GM03348 (cell line): ENCODE measurements around the gene CCDC102A.

Experiments used
- DNase-seq: peaks from one replicate; pipeline ENCODE4 v3.0.0; 2012; ENCODE audit warnings: low spot score

Gene CCDC102A

GRCh38 chr16:57519796-57520360 is 16.5 kb downstream of the CCDC102A start:
- peak; percentile 92 for DNase-seq

- DNase-seq, result no peak
These were observed 17.4 kb downstream of the CCDC102A start for GRCh38 chr16:57518922-57519321.

GRCh38 chr16:57518520-57518919 is 17.9 kb downstream of the CCDC102A start:
- no peak for DNase-seq

GRCh38 chr16:57517397-57518367 is 18.7 kb downstream of the CCDC102A start:
- no peak for DNase-seq

GRCh38 chr16:57516773-57517172 is 19.6 kb downstream of the CCDC102A start:
- no peak for DNase-seq

DNA sequence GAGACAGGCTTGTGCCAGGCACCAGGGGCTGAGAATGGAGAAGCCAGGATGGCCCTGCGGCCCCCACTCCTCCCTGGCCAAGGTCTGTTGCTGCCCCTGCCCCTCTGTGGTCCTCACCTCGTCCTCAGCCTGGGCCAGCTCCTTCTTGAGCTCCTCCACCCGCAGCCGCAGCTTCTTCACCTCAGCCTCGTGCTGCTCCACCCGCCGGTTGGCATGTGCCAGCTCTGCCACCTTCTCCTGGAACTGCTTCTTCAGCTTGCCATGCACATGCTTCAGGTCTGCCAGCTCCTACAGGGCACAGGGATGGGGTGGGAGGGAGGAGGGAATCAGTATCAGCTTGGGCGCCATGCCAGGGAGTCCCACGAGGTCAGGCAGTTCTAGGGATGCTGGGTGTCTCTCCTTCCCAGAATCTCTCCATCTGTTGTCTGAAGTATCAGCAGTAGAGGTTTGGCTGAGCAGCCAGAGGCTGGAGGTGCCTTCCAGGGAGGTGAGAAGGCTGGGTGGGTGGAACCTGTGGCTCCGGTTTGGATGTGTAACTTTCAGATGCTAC is 20.1 kb downstream of the CCDC102A start:
- no peak for DNase-seq

DNA sequence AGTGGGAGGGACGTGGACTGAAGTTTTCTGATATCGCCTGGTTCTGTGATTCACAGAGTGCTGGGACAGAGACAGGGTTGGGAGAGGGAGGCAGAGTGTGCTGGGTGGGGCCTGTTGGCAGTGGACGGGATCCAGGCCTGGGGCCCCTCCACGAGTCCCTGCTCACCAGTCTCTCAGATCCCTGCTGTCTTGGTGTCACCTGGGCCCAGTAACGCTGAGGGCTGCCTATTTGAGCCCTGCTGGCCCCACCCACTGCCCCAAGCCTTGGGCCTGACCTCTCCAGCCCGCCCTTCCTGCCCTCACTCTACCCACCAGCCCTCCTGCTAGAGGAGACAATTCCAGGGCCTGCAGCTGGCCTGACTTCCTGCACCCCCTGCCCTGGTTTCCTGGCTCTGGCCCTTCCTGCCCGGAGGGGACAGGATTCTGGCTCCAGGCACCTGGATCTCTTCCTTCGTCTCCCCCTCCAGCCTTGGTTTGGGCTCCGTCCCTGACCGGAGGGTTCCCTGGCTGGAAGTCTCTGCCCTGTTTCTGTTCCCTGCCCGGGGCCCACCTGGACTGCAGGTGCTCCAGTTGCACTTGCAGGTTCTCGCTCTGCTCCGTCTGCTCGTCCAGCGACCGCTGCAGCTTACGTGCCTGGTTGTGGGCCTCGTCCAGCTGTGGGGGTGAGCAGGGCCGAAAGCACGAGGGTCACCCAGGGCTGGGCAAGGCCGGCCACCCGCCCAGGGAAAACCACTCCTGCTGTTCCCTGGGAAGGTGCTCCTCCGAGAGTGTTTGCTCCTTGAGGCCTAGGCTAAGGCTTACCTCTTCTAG is 21.4 kb downstream of the CCDC102A start:
- DNase-seq, result no peak

GRCh38 chr16:57514371-57514770 is 22.0 kb downstream of the CCDC102A start:
- DNase-seq, result no peak

DNA sequence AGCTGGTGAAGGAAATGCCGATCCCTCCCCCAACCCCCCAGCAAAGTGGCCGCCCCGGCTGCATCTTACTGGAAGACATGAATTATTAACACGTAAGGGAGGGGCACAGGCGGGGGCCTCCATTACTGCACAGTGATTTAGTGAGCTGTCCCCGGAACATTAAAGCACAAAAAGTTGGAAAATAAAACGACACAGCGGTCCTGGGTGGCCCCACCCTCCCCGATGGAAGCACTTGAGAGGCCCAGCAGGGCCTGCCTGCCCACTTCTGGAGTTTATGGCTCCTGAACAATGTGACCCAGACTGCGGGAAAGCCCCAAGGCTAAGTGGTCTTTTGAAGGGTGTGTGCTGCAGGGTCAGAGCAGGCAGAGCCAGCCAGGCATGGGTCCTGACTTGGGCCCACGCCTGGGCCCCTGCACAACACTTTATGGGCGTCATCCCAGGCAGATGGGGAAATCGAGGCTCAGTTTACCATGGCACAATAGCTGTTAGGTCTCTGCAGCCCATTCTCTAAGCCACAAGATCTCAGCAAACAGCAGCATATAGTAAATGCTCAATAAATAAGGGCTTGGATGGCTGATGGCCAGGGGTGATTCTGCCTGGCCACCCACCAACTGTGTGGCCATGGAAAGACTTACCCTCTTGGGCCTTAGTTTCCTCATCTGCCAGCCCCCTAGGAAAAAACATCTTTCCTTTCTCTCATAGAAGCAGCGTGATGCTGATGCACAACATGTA is 22.8 kb downstream of the CCDC102A start:
- DNase-seq, result no peak

DNA sequence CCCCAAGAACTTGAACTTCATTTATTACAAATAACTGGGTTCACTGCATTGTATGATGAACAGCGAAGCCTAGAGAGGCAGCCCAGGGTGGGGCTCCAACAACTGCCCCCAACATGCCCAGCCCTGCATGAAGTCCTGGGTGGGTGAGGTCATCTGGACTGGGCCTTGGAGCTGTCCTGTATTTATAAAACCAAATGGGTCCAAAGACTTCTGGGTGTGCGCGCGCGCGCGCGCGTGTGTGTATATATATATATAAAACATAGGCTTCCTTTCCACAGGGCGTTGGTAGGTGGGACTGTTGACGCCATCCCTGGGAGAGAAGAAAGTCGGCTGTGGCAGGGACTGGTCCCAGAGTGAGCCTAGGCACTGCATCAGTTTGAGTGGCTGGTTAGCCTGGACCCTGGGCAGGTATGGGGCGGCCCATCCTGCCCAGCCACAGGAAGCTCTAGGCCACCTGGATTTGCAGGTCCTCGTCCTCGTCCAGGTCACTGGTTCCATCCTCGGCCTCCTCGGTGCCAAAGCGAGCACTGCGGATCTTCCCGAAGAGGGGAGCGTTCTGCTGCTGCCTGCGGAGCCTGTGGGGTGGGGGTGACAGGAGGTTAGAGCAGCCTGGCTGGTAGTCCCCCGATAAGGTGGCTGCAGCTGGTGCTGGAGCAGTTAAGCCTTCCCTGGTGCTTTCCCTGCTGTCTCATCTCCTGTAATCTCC is 23.9 kb downstream of the CCDC102A start:
- no peak for DNase-seq

DNA sequence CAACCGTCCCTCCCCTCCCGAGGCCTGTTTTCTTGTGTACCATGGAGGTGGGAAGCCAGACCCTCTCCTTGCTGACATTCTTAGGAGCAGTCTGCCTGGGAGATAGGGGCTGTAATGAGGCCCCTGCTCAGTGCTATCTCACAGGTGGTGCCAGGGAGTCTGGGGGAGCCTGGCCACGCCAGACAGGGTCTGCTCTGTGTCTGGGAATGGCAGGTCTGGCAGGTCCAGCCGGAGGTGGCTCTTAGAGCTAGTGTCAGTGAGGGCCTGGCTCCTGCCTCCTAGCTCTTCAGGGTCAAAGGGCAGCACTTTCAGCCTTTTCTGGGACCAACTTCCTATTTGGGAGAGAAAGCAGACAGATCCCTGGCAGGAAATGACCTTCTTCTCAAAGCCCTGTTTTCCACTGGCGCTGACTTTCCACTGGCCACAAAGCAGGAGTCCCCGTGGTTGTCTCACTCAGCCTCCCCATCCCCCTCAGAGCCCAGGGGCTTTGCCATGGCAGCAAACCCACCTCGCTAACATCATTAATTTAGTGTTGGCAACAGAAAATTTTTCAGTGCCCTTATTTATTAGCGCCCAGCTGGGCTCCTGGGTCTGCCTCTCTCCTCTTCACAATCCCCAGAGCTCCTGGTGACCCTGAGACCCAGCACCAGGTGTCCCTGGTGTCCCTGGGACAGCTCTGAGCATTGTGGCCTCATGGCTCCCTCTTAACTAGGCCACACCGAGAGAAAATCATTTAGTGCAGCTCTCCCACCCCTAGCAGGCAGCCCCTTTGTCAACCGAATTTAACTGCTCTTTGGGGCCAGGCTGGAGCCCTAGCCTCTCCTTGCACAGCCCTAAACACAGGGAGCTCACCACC is 26.1 kb downstream of the CCDC102A start:
- no peak for DNase-seq

- DNase-seq, result no peak
These were observed 27.0 kb downstream of the CCDC102A start for GRCh38 chr16:57509231-57509923.

DNA sequence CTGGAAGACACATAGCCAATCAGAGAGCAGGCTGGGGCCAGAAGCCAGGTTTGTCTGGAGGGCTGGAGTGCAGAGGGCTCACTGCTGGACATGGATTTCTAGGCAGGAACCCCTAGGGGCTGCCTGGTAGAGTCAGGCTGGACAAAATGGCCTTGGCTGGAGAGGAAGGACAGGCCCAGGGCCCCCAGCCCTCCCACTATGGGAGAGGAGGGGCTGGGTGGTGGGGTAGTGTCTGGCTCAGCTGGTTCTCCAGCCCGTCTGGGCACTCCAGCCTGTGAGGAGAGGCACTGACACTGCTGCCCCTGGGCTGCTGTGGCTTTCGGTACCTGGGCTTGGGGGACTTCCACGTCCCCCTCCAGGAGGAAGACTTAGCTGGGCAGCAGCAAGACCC is 28.3 kb downstream of the CCDC102A start:
- no peak for DNase-seq

DNA sequence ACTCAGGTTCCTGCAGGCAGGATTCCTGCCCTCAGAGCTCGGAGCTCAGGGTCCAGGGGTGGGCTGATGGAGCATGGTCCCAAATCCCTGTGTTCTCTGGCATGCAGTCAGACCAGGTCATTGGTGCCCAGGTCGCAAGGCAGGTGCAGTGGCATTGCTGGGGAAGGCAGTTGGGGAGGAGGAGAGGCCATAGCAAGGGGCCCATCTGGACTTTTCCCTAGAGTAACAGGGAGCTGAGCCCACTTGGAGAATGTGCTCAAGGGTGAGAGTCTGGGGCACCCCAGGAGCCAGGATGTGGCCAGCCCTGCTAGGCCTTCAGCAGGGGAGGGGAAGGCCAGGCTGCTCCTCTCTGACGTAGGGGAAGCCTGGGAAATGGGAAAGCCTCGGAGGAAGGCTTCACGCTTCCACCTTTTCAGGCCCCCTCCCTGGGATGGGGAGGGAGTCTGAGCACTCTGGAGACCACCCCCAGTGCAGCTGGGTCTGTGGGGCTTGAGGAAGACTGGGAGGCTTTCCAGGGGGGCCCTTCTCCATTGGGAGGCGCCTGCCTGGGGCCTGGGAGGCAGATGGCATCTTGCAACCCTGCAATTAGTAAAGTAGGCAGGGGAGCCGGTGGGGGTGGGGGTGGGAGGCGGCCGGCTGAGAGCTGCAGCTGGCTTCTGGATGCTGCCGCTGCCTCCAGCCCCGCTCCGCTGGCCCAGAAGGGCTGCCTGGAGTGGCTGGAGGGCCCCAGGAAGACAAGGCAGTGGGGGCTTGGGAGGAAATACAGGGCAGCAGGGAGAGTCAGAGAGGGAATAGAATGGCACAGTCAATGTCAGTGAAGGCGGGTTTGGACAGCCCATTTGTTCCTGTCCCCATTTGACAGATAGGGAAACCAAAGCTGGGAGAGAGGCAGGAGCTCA is 29.0 kb downstream of the CCDC102A start:
- no peak for DNase-seq

DNA sequence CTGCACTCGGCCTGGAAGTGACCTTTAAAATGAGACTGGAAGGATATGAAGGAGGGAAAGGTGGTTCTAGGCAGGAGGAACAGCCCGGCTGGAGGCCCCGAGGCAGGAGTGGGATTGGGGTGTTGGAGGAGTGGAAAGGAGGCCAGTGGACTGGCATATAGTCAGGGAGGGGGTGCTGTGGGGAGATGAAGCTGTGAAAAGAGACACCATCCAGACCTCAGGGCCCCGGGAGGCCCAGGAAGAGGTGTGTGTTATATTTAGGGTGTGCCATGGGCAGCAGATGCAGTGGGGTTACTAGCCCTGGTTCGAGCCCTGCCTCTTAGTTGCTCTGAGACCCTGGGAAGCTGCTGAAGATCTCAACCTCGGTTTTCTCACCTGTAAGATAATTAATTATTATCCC is 31.2 kb downstream of the CCDC102A start:
- no peak for DNase-seq

- no peak for DNase-seq
These were observed 31.9 kb downstream of the CCDC102A start for GRCh38 chr16:57504491-57504890.

DNA sequence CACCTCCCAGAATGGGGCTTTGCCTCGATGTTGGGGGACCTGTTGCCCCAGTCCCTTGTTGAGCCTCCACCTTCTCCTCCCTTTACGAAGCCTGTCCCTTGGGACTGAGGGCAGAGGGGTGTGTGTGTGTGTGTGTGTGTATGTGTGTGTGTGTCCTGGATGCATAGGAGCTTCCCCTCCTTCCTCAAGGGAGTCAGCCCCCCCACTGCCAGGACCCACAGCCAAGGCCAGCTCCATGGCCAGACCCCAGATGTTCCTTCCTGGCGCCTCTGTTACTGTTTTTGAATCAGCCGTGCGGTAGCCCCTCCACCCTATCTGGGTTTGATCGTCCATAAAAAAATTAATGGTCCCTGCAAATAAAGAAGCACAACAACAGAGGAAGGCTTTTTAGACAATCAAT is 32.4 kb downstream of the CCDC102A start:
- no peak for DNase-seq

DNA sequence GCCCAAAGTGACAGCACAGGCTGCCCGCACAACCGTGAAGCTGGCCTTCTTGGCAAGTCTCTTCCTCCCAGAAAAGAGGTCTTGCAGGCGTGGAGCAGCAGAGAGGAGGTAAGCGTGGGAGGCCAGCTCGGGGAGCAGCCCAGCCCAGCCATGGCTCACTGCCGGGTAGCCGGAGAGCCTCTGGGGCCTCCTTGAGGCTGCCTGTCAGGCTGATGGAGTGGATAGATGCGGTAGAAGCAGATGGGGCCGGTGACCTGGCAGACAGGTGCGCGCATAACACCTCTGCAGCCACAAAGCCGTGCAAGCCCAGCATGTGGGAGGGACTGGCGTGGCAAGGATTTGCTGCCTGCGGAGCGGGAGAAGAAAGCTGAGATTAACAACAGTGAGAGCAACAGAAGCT is 33.0 kb downstream of the CCDC102A start:
- DNase-seq, result no peak
